GM23338 (cell line): ENCODE measurements around the gene KCNB1. TPM values are rescaled to one million over a fixed set of nuclear protein-coding genes. Genes with fewer than 3 reads are reported as not detected.

Experiments
- ATAC-seq: fragments of 200-7000 bp; cut with Tn5 transposase; 3 replicates; pipeline ENCODE4 v1.9.1; 2020
- DNase-seq: peaks from one replicate; pipeline ENCODE4 v3.0.0-alpha.2; 2015; ENCODE audit warnings: low spot score
- H2AFZ ChIP-seq: fragments of 200-600 bp; sonication (generic); 2 replicates; pipeline ENCODE4 v1.8.0; 2016; ENCODE audit warnings: antibody characterized with exemption, mild to moderate bottlenecking, moderate library complexity
- H3F3A ChIP-seq: fragments of 200-600 bp; sonication (generic); replicated peaks from 2 replicates; pipeline ENCODE4 v1.8.0; 2017; ENCODE audit warnings: antibody characterized with exemption, mixed run types, low read depth
- H3K27ac ChIP-seq: fragments of 200-600 bp; sonication (generic); 2 replicates; pipeline ENCODE4 v1.6.1; 2016; ENCODE audit warnings: low read depth
- H3K27me3 ChIP-seq: fragments of 200-600 bp; sonication (generic); 2 replicates; pipeline ENCODE4 v1.8.0; 2016; ENCODE audit warnings: mild to moderate bottlenecking, mixed run types, moderate library complexity; ENCODE audit not compliant: insufficient read depth
- H3K36me3 ChIP-seq: fragments of 200-600 bp; sonication (generic); 2 replicates; pipeline ENCODE4 v1.8.0; 2016; ENCODE audit warnings: mild to moderate bottlenecking; ENCODE audit not compliant: insufficient read depth
- H3K4me1 ChIP-seq: fragments of 200-600 bp; sonication (generic); 2 replicates; pipeline ENCODE4 v1.8.0; 2016; ENCODE audit warnings: mild to moderate bottlenecking, moderate library complexity; ENCODE audit not compliant: insufficient read depth
- H3K4me2 ChIP-seq: fragments of 200-600 bp; sonication (generic); 2 replicates; pipeline ENCODE4 v1.7.1; 2017; ENCODE audit warnings: mixed run types
- H3K4me3 ChIP-seq: fragments of 200-600 bp; sonication (generic); 2 replicates; pipeline ENCODE4 v1.6.1; 2016; ENCODE audit warnings: mixed run types
- H3K79me2 ChIP-seq: fragments of 200-600 bp; sonication (generic); replicated peaks from 2 replicates; pipeline ENCODE4 v1.8.0; 2017; ENCODE audit warnings: mild to moderate bottlenecking; ENCODE audit not compliant: insufficient read depth
- H3K9me2 ChIP-seq: fragments of 200-600 bp; sonication (generic); 2 replicates; pipeline ENCODE4 v1.8.0; 2017; ENCODE audit not compliant: insufficient read depth
- H4K20me1 ChIP-seq: fragments of 200-600 bp; sonication (generic); replicated peaks from 2 replicates; pipeline ENCODE4 v1.8.0; 2017; ENCODE audit warnings: mild to moderate bottlenecking; ENCODE audit not compliant: insufficient read depth
- H3K27ac Mint-ChIP-seq: 2 replicates; pipeline ENCODE4 v1.8.0; 2020; ENCODE audit warnings: inconsistent platforms, mild to moderate bottlenecking, moderate library complexity, mixed read lengths
- H3K27me3 Mint-ChIP-seq: 3 replicates; pipeline ENCODE4 v1.8.0; 2022; ENCODE audit warnings: low read depth, mild to moderate bottlenecking, moderate library complexity, mixed read lengths, inconsistent platforms; ENCODE audit not compliant: insufficient read depth, poor library complexity
- H3K36me3 Mint-ChIP-seq: 3 replicates; pipeline ENCODE4 v1.8.0; 2021; ENCODE audit warnings: low read depth, mild to moderate bottlenecking, inconsistent platforms, moderate library complexity, mixed read lengths
- H3K4me1 Mint-ChIP-seq: 3 replicates; pipeline ENCODE4 v1.8.0; 2020; ENCODE audit warnings: mild to moderate bottlenecking, inconsistent platforms, mixed read lengths
- H3K4me3 Mint-ChIP-seq: 3 replicates; pipeline ENCODE4 v1.8.0; 2021; ENCODE audit warnings: moderate library complexity, mild to moderate bottlenecking, inconsistent platforms, mixed read lengths
- H3K9me3 Mint-ChIP-seq: 3 replicates; pipeline ENCODE4 v1.8.0; 2020; ENCODE audit warnings: moderate library complexity, mild to moderate bottlenecking, inconsistent platforms, mixed read lengths
- CREB1 ChIP-seq: fragments of 250-450 bp; sonication (Bioruptor Pico); IDR thresholded peaks from 2 replicates; pipeline ENCODE4 v1.5.0; 2020; ENCODE audit warnings: low read depth, mild to moderate bottlenecking, moderate library complexity
- ETS1 ChIP-seq: IDR thresholded peaks from 2 replicates; pipeline ENCODE4 v1.6.1; 2016; ENCODE audit warnings: antibody characterized with exemption
- EZH2 ChIP-seq: fragments of 200-600 bp; sonication (generic); IDR thresholded peaks from one replicate; pipeline ENCODE4 v1.8.0; 2017; ENCODE audit warnings: antibody characterized with exemption, mild to moderate bottlenecking, low read depth; ENCODE audit not compliant: unreplicated experiment
- JUNB ChIP-seq: IDR thresholded peaks from one replicate; pipeline ENCODE4 v1.6.1; 2016; ENCODE audit warnings: antibody characterized with exemption; ENCODE audit not compliant: unreplicated experiment
- POLR2AphosphoS5 ChIP-seq: IDR thresholded peaks from 2 replicates; pipeline ENCODE4 v1.6.1; 2016; ENCODE audit warnings: antibody characterized with exemption, low read depth
- REST ChIP-seq: IDR thresholded peaks from one replicate; pipeline ENCODE4 v1.6.1; 2018; ENCODE audit warnings: antibody characterized with exemption; ENCODE audit not compliant: unreplicated experiment
- STAT1 ChIP-seq: IDR thresholded peaks from one replicate; pipeline ENCODE4 v1.6.1; 2016; ENCODE audit warnings: antibody characterized with exemption; ENCODE audit not compliant: unreplicated experiment
- ZNF114 ChIP-seq: fragments of 250-450 bp; sonication (Bioruptor Pico); IDR thresholded peaks from 2 replicates; pipeline ENCODE4 v1.5.0; 2020; ENCODE audit warnings: mild to moderate bottlenecking, moderate library complexity
- ZNF462 ChIP-seq: fragments of 250-450 bp; sonication (Bioruptor Pico); IDR thresholded peaks from 2 replicates; pipeline ENCODE4 v1.5.0; 2020; ENCODE audit warnings: mild to moderate bottlenecking, moderate library complexity
- polyA plus RNA-seq: library from polyadenylated mRNA; unstranded; fragments of >200 nt; fragmentation: Nextera tagmentation; extraction: Ambion mirVana; gene quantifications from 2 replicates; pipeline ENCODE4 v1.2.1, GENCODE V29; 2016
- total RNA-seq: library from RNA; depleted of rRNA; stranded (reverse); fragments of >200 nt; shearing (Covaris generic); gene quantifications from 2 replicates; pipeline ENCODE4 v1.2.3, GENCODE V29; 2014

KCNB1 gene
- total and polyA plus RNA-seq, 2 experiments from 2014 or later: 0.28 to 0.29 TPM

GRCh38 chr20:49427751-49428518 lies 54.5 kb downstream of the KCNB1 start (continued):
- TF ChIP-seq CREB1 (CRISPR knock-in tag) (no peak), POLR2AphosphoS5 (no peak), ZNF114 (no peak), STAT1 (no peak), ETS1 (no peak), REST (no peak)

GRCh38 chr20:49426873-49427272 lies 55.6 kb downstream of the KCNB1 start:
- no peaks in the 10 kb centered on the region for H3K4me1 Mint-ChIP-seq
- Histone ChIP-seq H3K27me3 (no peaks in the 10 kb centered on the region), H3K79me2 (no peaks in the 10 kb centered on the region), H3K27ac (no peak overlapping the region), H2AFZ (no peak overlapping the region), H3K9me2 (no peaks in the 10 kb centered on the region), H3K36me3 (no peaks in the 10 kb centered on the region), H3K4me1 (no peaks in the 10 kb centered on the region), H3K4me3 (no peak overlapping the region), H3K4me2 (no peak overlapping the region), H4K20me1 (no peaks in the 10 kb centered on the region), H3F3A (no peaks in the 10 kb centered on the region)
- no peaks in the 10 kb centered on the region for H3K9me3 Mint-ChIP-seq
- H3K4me3 Mint-ChIP-seq: no peak overlapping the region
- H3K36me3 Mint-ChIP-seq: no peaks in the 10 kb centered on the region
- H3K27ac Mint-ChIP-seq: no peak overlapping the region
- DNase-seq (no peak), ATAC-seq (no peak)
- H3K27me3 Mint-ChIP-seq: peaks cover 9% of the 10 kb centered on the region
- TF ChIP-seq CREB1 (CRISPR knock-in tag) (no peak), ZNF114 (no peak), ETS1 (no peak), ZNF462 (CRISPR knock-in tag) (no peak), EZH2 (no peak), POLR2AphosphoS5 (no peak), JUNB (no peak)
